Panc1 (cell line): ENCODE measurements around the gene EXT2. TPM values are rescaled to one million over a fixed set of nuclear protein-coding genes. Genes with fewer than 3 reads are reported as not detected.
A peak's percentile ranks its signal among the peaks of the same experiment; 100 is the strongest.

Experiments
- ATAC-seq: fragments of 200-7000 bp; cut with Tn5 transposase; 2 replicates; pipeline ENCODE4 v1.9.1; 2020; ENCODE audit warnings: mild to moderate bottlenecking, moderate library complexity
- BruUV-seq: library from RNA; stranded (reverse); fragments of 400-500 nt; replicated peaks from 2 replicates; lab custom pipeline; 2021; lab: Mats Ljungman, UMichigan
- CTCF ChIA-PET: fragments of 300-600 bp; sonication (Branson Sonifier 250); formaldehyde crosslinking; loops from one replicate; lab custom pipeline; 2022; ENCODE audit warnings: antibody characterized with exemption; lab: Charles Lee
- POLR2A ChIA-PET: fragments of 300-600 bp; sonication (Branson Sonifier 250); formaldehyde crosslinking; loops from one replicate; lab custom pipeline; 2022; ENCODE audit warnings: antibody characterized with exemption; lab: Charles Lee
- DNase-seq: peaks from one replicate; pipeline ENCODE4 v3.0.0-alpha.2; 2010; ENCODE audit warnings: low read depth, low spot score
- H3K27ac ChIP-seq: 2 replicates; pipeline ENCODE4 v1.5.1; 2011; ENCODE audit warnings: mild to moderate bottlenecking, low read length, inconsistent platforms
- H3K27me3 ChIP-seq: fragments of 200-500 bp; sonication (Bioruptor generic); 2 replicates; pipeline ENCODE4 v1.6.0; 2014; ENCODE audit warnings: low read length, inconsistent platforms; ENCODE audit not compliant: control insufficient read depth, insufficient read depth
- H3K36me3 ChIP-seq: fragments of 200-500 bp; sonication (Bioruptor generic); 2 replicates; pipeline ENCODE4 v1.5.1; 2014; ENCODE audit warnings: inconsistent platforms, mild to moderate bottlenecking, low read length, moderate library complexity; ENCODE audit not compliant: control insufficient read depth, insufficient read depth
- H3K4me1 ChIP-seq: 2 replicates; pipeline ENCODE4 v1.5.1; 2011; ENCODE audit warnings: inconsistent platforms, mild to moderate bottlenecking, low read length, moderate library complexity; ENCODE audit not compliant: control insufficient read depth, insufficient read depth
- H3K4me3 ChIP-seq, 2 experiments: 2 replicates each; pipeline ENCODE4 v1.5.1; 2011 to 2012; ENCODE audit warnings: low read depth in 2 of 2, low read length in 2 of 2, mild to moderate bottlenecking in 2 of 2, inconsistent platforms in 1 of 2, moderate library complexity in 1 of 2
- H3K9me3 ChIP-seq: fragments of 200-500 bp; sonication (Bioruptor generic); 2 replicates; pipeline ENCODE4 v1.5.1; 2014; ENCODE audit warnings: low read depth, mild to moderate bottlenecking, inconsistent platforms, low read length, moderate library complexity; ENCODE audit not compliant: control insufficient read depth, insufficient read depth
- CTCF ChIP-seq: fragments of 450-650 bp; IDR thresholded peaks from 2 replicates; pipeline ENCODE4 v1.5.1; 2017; ENCODE audit warnings: mild to moderate bottlenecking
- POLR2AphosphoS5 ChIP-seq: IDR thresholded peaks from 2 replicates; pipeline ENCODE4 v1.6.1; 2012; ENCODE audit warnings: mild to moderate bottlenecking, low read depth, low read length, moderate library complexity
- REST ChIP-seq, 2 experiments: IDR thresholded peaks; 2 replicates each; pipeline ENCODE4 v1.6.1; 2011 to 2012; ENCODE audit warnings: low read depth in 2 of 2, control low read depth in 1 of 2, low read length in 1 of 2, mild to moderate bottlenecking in 1 of 2, moderate library complexity in 1 of 2; ENCODE audit not compliant: insufficient read depth in 1 of 2
- SIN3A ChIP-seq: IDR thresholded peaks from 2 replicates; pipeline ENCODE4 v1.6.1; 2012; ENCODE audit warnings: low read depth, mild to moderate bottlenecking, low read length, moderate library complexity, borderline replicate concordance; ENCODE audit not compliant: insufficient read depth
- TCF7L2 ChIP-seq: IDR thresholded peaks from 2 replicates; pipeline ENCODE4 v1.6.1; 2011; ENCODE audit warnings: mild to moderate bottlenecking, low read depth, low read length, inconsistent platforms
- in situ Hi-C: cut with HindIII; loops from 2 replicates; pipeline ENCODE4 v1.10.0; 2016; ENCODE audit warnings: low sequenced_read_pairs, low pct_unique_long_range_greater_than_20kb
- intact Hi-C: fragments of 100-400 bp; cut with micrococcal nuclease; formaldehyde crosslinking; loops from one replicate; pipeline ENCODE4 v1.10.0; 2022; ENCODE audit not compliant: unreplicated experiment
- total RNA-seq: library from RNA; stranded (reverse); gene quantifications from one replicate; pipeline ENCODE4 v1.2.1, GENCODE V29; 2021; ENCODE audit not compliant: unreplicated experiment

The EXT2 gene
- total RNA-seq, 1 experiment from 2014 or later: 57.5 TPM

- DNase-seq (no peak), ATAC-seq (no peak)
- CTCF ChIA-PET: interaction anchor here (0.6 kb wide), 1 partner anchor 109 kb away, joined by 3 read pairs; no protein-coding TSS in a partner anchor
- no peaks in the 10 kb centered on the region for H3K4me1 ChIP-seq
- H3K27me3 ChIP-seq: no peaks in the 10 kb centered on the region
- TF ChIP-seq CTCF (no peak), TCF7L2 (no peak), SIN3A (no peak), POLR2AphosphoS5 (no peak), REST (IDR thresholded peaks at IDR 0.05; ENCODE audit: insufficient read depth in 1 of 2, low read depth in 2 of 2, low read length in 1 of 2) (no peak)
- H3K36me3 ChIP-seq: no peaks in the 10 kb centered on the region
- in situ Hi-C loops: no loop called here
- POLR2A ChIA-PET: no interaction called here
- no peak overlapping the region for H3K27ac ChIP-seq
- intact Hi-C loops: no loop called here
- H3K4me3 ChIP-seq: no peak overlapping the region
- no TSS peak for BruUV-seq
- H3K9me3 ChIP-seq: no peaks in the 10 kb centered on the region
These were observed 38.1 kb upstream of the EXT2 start for GRCh38 chr11:44057340-44057739.

GRCh38 chr11:44058275-44058674 is 37.2 kb upstream of the EXT2 start:
- no peaks in the 10 kb centered on the region for H3K27me3 ChIP-seq
- in situ Hi-C loops: no loop called here
- no peak for DNase-seq
- no TSS peak for BruUV-seq
- intact Hi-C loops: no loop called here
- no peak overlapping the region for H3K27ac ChIP-seq
- H3K9me3 ChIP-seq: no peaks in the 10 kb centered on the region
- H3K4me1 ChIP-seq: no peaks in the 10 kb centered on the region
- H3K36me3 ChIP-seq: no peaks in the 10 kb centered on the region
- ChIA-PET CTCF (no interaction called here), POLR2A (interaction anchor here (0.7 kb wide), 1 partner anchor 780 kb away, joined by 3 read pairs; no protein-coding TSS in a partner anchor)
- H3K4me3 ChIP-seq: no peak overlapping the region
- TF ChIP-seq TCF7L2: no peak
- ATAC-seq: no peak

- ChIA-PET CTCF (interaction anchor here (0.6 to 0.7 kb wide), 3 partner anchors 12 to 196 kb away, joined by 4 to 7 read pairs (median 7); no protein-coding TSS in a partner anchor), POLR2A (no interaction called here)
- TF ChIP-seq POLR2AphosphoS5 (no peak), CTCF (no peak), SIN3A (no peak), REST (IDR thresholded peaks at IDR 0.05; ENCODE audit: insufficient read depth in 1 of 2, low read depth in 2 of 2, low read length in 1 of 2) (no peak), TCF7L2 (no peak)
- H3K4me3 ChIP-seq: peak overlapping the region; percentile 65 to 90; a peak in 3 of 4 replicates
- H3K9me3 ChIP-seq: no peaks in the 10 kb centered on the region
- peaks cover 10% of the 10 kb centered on the region; the same call in 1 of the 2 replicates for H3K4me1 ChIP-seq
- DNase-seq (no peak), ATAC-seq (no peak)
- in situ Hi-C loops: no loop called here
- no TSS peak for BruUV-seq
- peak overlapping the region; percentile 85 for H3K27ac ChIP-seq
- intact Hi-C loops: no loop called here
- H3K36me3 ChIP-seq: no peaks in the 10 kb centered on the region
- no peaks in the 10 kb centered on the region for H3K27me3 ChIP-seq
These were observed 30.3 kb upstream of the EXT2 start for GRCh38 chr11:44065161-44065661.
